DOHH2 (cell line): ENCODE results near the gene SRI.

Experiments
- CTCF ChIP-seq: fragments of 200-600 bp; sonication (generic); IDR thresholded peaks from one replicate; pipeline ENCODE4 v1.5.1; 2014; ENCODE audit warnings: antibody characterized with exemption, mild to moderate bottlenecking, low read depth, low read length; ENCODE audit not compliant: poor library complexity, severe bottlenecking
- EZH2phosphoT487 ChIP-seq: fragments of 200-600 bp; sonication (generic); IDR thresholded peaks from 2 replicates; pipeline ENCODE4 v1.6.1; 2017; ENCODE audit warnings: borderline replicate concordance, mild to moderate bottlenecking, antibody characterized with exemption, low read length, moderate library complexity, mixed read lengths

GRCh38 chr7:88254721-88255424 lies 35.0 kb upstream of the SRI start:
- no peak for TF ChIP-seq CTCF
- TF ChIP-seq EZH2phosphoT487: no peak
